OCI-LY7 (cell line): Measurements from ENCODE around the gene TPM2.
"Not testable (repeated sequence)": the region's sequence is repeated elsewhere in the genome, so short reads cannot be mapped to it uniquely, and the experiment has no call there.

Experiments
- CTCF ChIP-seq: fragments of 200-600 bp; sonication (generic); conservative IDR thresholded peaks from 2 replicates; pipeline ENCODE4 v1.5.1; 2014; ENCODE audit warnings: mild to moderate bottlenecking, antibody characterized with exemption, low read length, moderate library complexity, mixed read lengths
- EZH2phosphoT487 ChIP-seq: fragments of 200-600 bp; sonication (generic); IDR thresholded peaks from 2 replicates; pipeline ENCODE4 v1.6.1; 2018; ENCODE audit warnings: low read depth, borderline replicate concordance, mild to moderate bottlenecking, mixed run types, antibody characterized with exemption, low read length, moderate library complexity, mixed read lengths

- not testable (repeated sequence) for TF ChIP-seq CTCF, EZH2phosphoT487
These were observed 49.3 kb downstream of the TPM2 start for GRCh38 chr9:35640431-35640830.
